HG02763 (cell line): Measurements from ENCODE around the gene GRB7.
"Not testable (repeated sequence)": the region's sequence is repeated elsewhere in the genome, so short reads cannot be mapped to it uniquely, and the experiment has no call there.

Experiments used
- ATAC-seq: cut with Tn5 transposase; IDR thresholded peaks from one replicate; pipeline ENCODE4 v1.9.1; 2021; ENCODE audit warnings: mild to moderate bottlenecking, moderate library complexity; ENCODE audit not compliant: unreplicated experiment

Gene GRB7

GRCh38 chr17:39750131-39751015 is 12.6 kb downstream of the GRB7 start:
- ATAC-seq, result no peak

DNA sequence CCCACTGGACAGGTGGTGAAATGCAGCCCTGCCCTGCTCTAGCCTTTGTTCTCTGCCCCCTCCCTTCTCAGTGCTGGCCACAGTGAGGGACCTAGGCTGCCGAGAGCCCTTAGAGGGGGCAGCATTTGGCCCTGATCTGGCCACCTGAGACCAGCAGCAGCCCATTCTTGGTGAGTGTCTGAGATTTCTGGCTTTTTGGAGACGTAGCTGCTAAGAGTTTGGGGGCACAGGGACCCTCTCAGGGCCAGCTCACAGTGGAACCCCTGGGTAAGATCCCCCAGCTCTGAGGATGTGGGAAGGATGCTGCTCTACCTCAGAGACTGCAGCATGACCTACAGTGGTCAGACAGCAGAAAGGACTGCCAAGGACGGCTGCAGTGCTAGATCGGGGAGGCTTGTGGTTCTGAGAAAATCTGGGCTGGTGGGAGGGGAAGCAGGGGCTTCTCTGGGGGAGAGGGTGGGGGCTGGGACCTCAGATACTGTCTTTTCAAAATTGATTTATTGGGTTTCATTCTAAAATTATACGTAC is 13.3 kb downstream of the GRB7 start:
- ATAC-seq, result no peak

GRCh38 chr17:39751637-39752036 is 13.9 kb downstream of the GRB7 start:
- no peak for ATAC-seq

DNA sequence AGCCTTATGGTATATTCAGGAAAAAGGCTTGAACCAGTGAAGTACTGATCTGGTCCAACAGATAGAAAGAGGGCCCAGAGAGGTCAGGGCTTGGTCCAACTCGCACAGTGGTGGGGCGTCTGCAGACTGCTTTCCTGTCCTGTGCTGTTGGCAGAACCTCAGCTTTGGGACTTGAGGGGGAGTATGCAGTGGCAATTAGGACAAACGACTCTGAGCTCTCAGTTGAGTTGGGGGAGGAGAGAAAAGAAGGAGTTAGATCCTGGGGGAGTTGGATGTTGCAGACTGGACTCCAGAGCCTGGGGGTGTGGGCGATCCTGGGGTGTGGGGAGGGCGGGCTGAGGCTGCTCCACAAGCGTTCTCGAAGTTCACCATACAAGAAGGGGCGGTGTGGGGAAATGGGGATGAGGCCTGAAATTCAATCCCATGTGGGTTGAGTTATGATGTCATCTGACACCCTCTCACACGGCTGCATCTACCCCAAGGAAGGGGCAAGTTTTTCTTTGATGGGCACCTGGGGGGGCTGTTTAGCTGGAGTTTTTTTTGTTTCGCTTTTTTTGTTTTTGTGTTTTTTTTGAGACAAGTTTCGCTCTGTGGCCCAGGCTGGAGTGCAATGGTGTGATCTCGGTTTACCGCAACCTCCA is 14.6 kb downstream of the GRB7 start:
- ATAC-seq, result no peak

GRCh38 chr17:39753514-39754160 is 15.9 kb downstream of the GRB7 start:
- peak; percentile 18 for ATAC-seq

DNA sequence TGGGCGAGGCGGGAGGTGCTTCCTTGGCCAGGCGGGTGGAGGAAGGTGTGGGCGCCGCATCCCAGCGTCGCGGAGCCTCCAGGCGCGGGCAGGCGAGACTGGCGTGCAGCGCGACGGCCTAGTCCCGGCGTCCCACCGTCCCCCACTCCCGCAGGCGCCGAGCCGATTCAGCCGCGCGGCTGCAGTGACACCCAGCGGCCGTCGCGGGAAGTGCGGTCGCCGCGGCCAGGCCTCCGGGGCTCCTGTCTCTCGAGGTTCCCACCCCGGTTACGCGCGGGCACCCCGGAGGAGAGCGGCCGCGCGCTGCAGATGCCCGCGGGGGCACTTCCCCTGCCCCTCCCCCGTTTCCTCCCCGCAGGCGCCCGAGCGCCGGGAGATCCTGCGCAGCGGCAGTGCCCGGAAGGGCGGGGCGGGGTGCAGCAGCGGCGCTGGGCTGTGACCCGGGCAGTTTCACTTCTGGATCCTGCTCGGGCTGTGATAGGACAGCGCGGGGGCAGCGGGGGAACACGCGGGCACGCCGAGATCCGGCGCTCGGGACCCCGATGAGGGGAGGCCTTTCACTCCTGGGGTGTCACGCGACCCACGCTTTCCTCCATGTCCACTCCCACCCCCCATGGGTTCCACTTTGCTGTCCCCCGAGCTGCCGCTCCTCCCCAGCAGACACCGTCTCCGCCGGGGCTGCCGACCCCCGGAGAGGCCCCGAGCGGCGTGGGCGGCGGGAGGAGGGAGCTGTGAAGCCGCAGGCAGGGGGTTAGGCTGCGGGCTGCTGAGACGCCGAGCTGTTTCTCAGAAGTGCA is 16.6 kb downstream of the GRB7 start:
- peak; percentile 59 for ATAC-seq

DNA sequence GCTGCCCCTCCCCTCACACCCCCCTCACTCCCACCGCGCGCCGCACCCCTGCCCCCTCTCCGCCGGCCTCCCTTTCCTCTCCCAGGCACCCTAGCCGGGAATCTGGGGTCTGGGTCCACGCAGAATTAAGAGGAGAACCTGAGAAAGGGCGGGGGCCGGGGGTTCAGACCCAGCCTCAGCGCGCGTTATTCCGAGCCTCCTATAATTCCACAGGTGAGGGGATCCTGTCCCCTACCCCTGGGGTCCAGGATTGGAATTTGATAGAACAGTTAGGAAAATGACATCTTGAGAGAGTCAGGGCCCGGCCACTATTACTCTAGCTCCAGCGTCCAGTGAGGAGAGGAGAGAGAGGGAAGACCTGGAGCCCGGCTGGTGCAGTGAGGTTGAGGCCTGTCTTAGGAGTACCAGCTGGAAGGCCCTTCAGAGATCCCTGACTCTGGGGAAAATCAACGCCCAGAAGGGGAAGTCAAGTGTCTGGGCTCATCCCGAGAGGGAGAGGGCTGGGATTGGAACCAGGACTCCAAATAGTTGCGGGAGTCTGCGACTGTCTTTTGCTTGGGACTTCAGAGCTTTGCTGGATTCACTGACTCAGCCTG is 17.3 kb downstream of the GRB7 start:
- ATAC-seq, result no peak

- no peak for ATAC-seq
Observed at GRCh38 chr17:39755554-39756379, 18.0 kb downstream of the GRB7 start.

DNA sequence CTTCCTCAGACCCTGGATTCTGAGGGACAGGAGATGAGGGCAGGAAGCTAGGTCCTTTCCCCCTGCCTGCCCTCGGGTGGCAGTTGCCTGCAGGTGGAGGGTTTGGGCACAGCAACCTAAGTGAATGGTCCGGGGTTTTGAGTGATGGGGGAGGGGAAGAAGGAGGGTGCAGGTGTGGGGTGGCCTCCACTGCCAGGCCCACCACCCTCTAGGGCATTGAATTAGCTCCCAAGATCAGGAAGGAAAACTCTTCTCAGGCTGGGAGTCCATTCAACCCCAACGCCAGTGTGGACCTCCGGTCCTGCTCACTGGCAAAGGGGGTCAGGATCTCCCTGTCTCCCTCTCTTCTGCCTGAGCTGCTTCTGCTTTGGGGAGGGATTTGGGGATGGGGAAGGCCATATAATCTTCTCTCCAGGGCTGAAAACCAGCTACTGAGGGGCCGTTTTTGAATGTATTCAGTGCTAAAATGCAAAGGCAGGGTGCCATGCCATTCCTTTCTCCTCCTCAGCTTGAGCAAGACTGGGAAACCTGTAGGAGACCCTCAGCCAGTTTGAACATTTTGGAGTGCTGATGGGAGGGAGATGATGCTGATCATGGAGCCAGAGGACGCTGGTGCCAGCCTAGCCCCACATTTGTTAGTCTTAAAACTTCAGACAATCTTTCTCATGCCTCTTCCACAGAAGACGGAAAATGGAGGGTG is 18.8 kb downstream of the GRB7 start:
- ATAC-seq, result no peak

GRCh38 chr17:39757176-39757662 is 19.5 kb downstream of the GRB7 start:
- no peak for ATAC-seq

- ATAC-seq, result no peak
Observed at GRCh38 chr17:39757931-39758873, 20.5 kb downstream of the GRB7 start.

DNA sequence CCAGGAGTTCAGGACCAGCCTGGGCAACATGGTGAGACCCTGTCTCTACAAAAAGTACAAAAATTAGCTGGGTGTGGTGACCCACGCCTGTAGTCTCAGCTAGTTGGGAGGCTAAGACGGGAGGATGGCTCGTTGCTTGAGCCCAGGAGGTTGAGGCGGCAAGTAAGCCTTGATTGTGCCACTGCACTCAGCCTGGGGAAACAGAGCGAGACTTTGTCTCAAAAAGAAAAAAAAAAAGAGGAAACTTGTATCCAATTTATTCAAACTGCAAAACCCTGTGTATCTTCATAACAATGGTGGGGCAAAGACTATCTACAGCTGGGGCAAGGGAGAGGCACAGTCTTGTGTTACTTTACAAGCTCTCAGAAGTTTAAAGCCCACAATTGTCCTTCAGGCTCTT is 21.5 kb downstream of the GRB7 start:
- no peak for ATAC-seq

GRCh38 chr17:39761861-39762496 is 24.2 kb downstream of the GRB7 start:
- no peak for ATAC-seq

DNA sequence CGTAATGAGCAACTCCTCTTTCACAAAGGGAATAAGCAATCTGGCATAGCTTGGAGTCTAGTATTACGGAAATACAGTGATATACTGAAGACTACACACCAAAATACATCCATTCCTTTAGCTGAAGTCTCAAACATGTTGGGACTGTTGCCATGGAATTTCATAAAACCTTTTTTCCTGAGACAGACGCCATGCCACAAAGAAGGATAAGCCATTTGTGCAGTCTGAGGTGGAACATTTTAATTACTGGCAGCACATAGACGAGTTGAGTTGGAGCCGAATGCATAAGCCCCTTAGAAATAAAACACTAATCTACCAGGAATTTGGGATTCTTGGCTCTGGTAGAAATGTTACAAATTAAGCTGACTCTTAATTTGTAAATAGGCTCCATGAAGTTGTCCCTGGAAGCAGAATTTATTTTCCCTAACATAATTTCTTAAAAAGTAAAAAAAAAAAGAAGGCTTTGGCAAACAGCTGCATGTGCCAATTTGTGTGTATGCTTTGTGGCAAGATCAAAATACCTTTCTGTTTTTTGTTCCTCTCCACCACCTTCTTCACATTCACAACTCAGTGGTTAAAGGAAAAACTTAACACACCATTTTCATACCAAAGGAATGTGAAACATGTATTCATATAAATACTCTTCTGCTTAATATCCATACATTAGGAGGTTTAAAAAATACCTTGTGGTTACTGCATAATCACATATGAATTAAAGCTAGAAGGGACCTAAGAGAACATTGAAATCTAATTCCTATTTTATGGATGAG is 25.5 kb downstream of the GRB7 start:
- ATAC-seq, result no peak

DNA sequence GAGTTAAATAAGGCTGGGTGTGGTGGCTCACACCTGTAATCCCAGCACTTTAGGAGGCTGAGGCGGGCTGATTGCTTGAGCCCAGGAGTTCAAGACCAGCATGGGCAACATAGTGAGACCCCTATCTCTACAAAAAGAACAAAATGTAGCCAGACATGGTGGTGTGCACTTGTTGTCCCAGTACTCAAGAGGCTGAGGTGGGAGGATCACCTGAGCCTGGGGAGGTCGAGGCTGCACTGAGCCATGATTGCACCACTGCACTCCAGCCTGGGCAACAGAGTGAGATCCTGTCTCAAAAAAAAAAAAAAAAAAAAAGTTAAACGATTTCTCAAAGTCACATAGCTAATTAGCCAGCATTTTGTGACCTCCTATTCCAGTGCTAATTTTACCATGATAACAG is 26.4 kb downstream of the GRB7 start:
- not testable (repeated sequence) for ATAC-seq

- ATAC-seq, result no peak
Observed at GRCh38 chr17:39765175-39765574, 27.4 kb downstream of the GRB7 start.
